HEK293T (cell line): ENCODE measurements around the gene TRABD2A.
"Not testable (repeated sequence)": the region's sequence is repeated elsewhere in the genome, so short reads cannot be mapped to it uniquely, and the experiment has no call there.

Experiments used
- CTCF ChIA-PET: fragments of 350-600 bp; formaldehyde crosslinking; extraction: SDS; loops from one replicate; lab custom pipeline; 2021; ENCODE audit warnings: antibody characterized with exemption, inconsistent platforms; lab: Yijun Ruan, JAX
- POLR2A ChIA-PET: fragments of 350-600 bp; formaldehyde crosslinking; extraction: SDS; loops from one replicate; lab custom pipeline; 2020; ENCODE audit warnings: antibody characterized with exemption, inconsistent platforms; lab: Yijun Ruan, JAX
- DNase-seq: peaks from one replicate; pipeline ENCODE4 v3.0.0; 2012; ENCODE audit warnings: mixed read lengths; ENCODE audit errors: extremely low spot score
- ARNT ChIP-seq: fragments of 450-650 bp; IDR thresholded peaks from 2 replicates; pipeline ENCODE4 v1.6.1; 2017; ENCODE audit warnings: mild to moderate bottlenecking
- BHLHE40 ChIP-seq: fragments of 450-650 bp; IDR thresholded peaks from 2 replicates; pipeline ENCODE4 v1.6.1; 2016; ENCODE audit warnings: mild to moderate bottlenecking, moderate library complexity, borderline replicate concordance
- CTBP1 ChIP-seq: fragments of 450-650 bp; IDR thresholded peaks from 2 replicates; pipeline ENCODE4 v1.6.1; 2016; ENCODE audit warnings: borderline replicate concordance
- ELF4 ChIP-seq: fragments of 450-650 bp; IDR thresholded peaks from 2 replicates; pipeline ENCODE4 v1.6.1; 2017; ENCODE audit warnings: antibody characterized with exemption
- FOXA1 ChIP-seq: fragments of 450-650 bp; IDR thresholded peaks from 2 replicates; pipeline ENCODE4 v1.6.1; 2016; ENCODE audit warnings: mild to moderate bottlenecking
- FOXK2 ChIP-seq: fragments of 450-650 bp; IDR thresholded peaks from 2 replicates; pipeline ENCODE4 v1.6.1; 2016; ENCODE audit warnings: mild to moderate bottlenecking
- FOXM1 ChIP-seq: fragments of 450-650 bp; IDR thresholded peaks from 2 replicates; pipeline ENCODE4 v1.6.1; 2017; ENCODE audit warnings: mild to moderate bottlenecking, borderline replicate concordance
- HDGF ChIP-seq: fragments of 450-650 bp; IDR thresholded peaks from 2 replicates; pipeline ENCODE4 v1.6.1; 2017; ENCODE audit warnings: antibody characterized with exemption, borderline replicate concordance
- L3MBTL2 ChIP-seq: fragments of 450-650 bp; conservative IDR thresholded peaks from 2 replicates; pipeline ENCODE4 v1.6.1; 2016; ENCODE audit warnings: mild to moderate bottlenecking
- LEF1 ChIP-seq: fragments of 450-650 bp; IDR thresholded peaks from 2 replicates; pipeline ENCODE4 v1.6.1; 2017; ENCODE audit warnings: mild to moderate bottlenecking, borderline replicate concordance
- NFRKB ChIP-seq: fragments of 450-650 bp; IDR thresholded peaks from 2 replicates; pipeline ENCODE4 v1.6.1; 2016; ENCODE audit warnings: mild to moderate bottlenecking, moderate library complexity
- PKNOX1 ChIP-seq: fragments of 450-650 bp; IDR thresholded peaks from 2 replicates; pipeline ENCODE4 v1.6.1; 2016
- SP1 ChIP-seq: fragments of 450-650 bp; IDR thresholded peaks from 2 replicates; pipeline ENCODE4 v1.6.1; 2017
- SUZ12 ChIP-seq: fragments of 450-650 bp; IDR thresholded peaks from 2 replicates; pipeline ENCODE4 v1.6.1; 2016; ENCODE audit warnings: mild to moderate bottlenecking
- TARDBP ChIP-seq: fragments of 450-650 bp; IDR thresholded peaks from 2 replicates; pipeline ENCODE4 v1.6.1; 2016
- ZNF384 ChIP-seq: fragments of 450-650 bp; IDR thresholded peaks from 2 replicates; pipeline ENCODE4 v1.6.1; 2016

The TRABD2A gene

GRCh38 chr2:84879584-84880394, 1.1 kb downstream of the TRABD2A start:
- TF ChIP-seq BHLHE40 (no peak), PKNOX1 (no peak), ARNT (no peak), ELF4 (no peak), ZNF384 (no peak), LEF1 (no peak), SP1 (no peak), FOXA1 (no peak), L3MBTL2 (no peak), FOXM1 (no peak), FOXK2 (no peak), TARDBP (no peak)
- no peak for DNase-seq
- CTCF ChIA-PET = no interaction called here
- POLR2A ChIA-PET = no interaction called here

- POLR2A ChIA-PET = no interaction called here
- TF ChIP-seq ELF4 = no peak
- no peak for TF ChIP-seq BHLHE40
- TF ChIP-seq NFRKB = no peak
- TF ChIP-seq FOXA1 = no peak
- TF ChIP-seq PKNOX1 = no peak
- no peak for TF ChIP-seq SUZ12
- TF ChIP-seq L3MBTL2 = no peak
- no peak for TF ChIP-seq ARNT
- no peak for TF ChIP-seq FOXK2
- TF ChIP-seq SP1 = no peak
- no peak for TF ChIP-seq ZNF384
- TF ChIP-seq CTBP1 = no peak
- TF ChIP-seq LEF1 = no peak
- no peak for TF ChIP-seq HDGF
- TF ChIP-seq FOXM1 = no peak
- DNase-seq = no peak
- CTCF ChIA-PET = no interaction called here
These were observed 1.8 kb downstream of the TRABD2A start for GRCh38 chr2:84878896-84879583.

- CTCF ChIA-PET = no interaction called here
- POLR2A ChIA-PET = no interaction called here
- TF ChIP-seq LEF1 (no peak), ZNF384 (no peak), HDGF (no peak), PKNOX1 (no peak), SUZ12 (no peak), SP1 (no peak), TARDBP (no peak), FOXM1 (no peak), ELF4 (no peak), CTBP1 (no peak), FOXK2 (no peak)
- DNase-seq = no peak
These were observed 2.4 kb downstream of the TRABD2A start for GRCh38 chr2:84878459-84878858.

DNA sequence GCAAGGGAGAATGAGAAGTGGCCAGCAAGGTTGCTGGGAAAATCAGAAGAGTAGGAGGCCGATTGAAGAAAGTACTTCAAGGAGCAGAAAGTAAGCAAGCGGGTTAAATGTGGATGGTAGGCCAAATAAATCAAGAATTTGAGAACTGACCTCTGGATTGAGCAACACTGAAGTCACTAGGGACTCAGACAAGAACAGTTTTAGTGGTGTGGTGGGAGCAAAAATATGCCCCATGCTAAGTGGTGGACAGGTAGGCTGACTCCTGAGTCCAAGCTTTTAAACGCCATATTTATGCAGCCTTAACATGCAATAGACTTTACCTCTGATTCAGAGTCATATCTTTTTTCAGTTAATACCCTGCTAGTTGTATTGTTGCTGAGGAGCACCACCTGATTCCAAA, 4.5 kb downstream of the TRABD2A start:
- ChIA-PET POLR2A (interaction anchor here (0.5 kb wide), 1 partner anchor 703 kb away, joined by 3 read pairs; no protein-coding TSS in a partner anchor), CTCF (no interaction called here)
- DNase-seq = no peak
- TF ChIP-seq ZNF384 (no peak), NFRKB (no peak), FOXK2 (no peak), LEF1 (no peak), CTBP1 (no peak), ELF4 (no peak), HDGF (no peak), FOXM1 (no peak), PKNOX1 (no peak), TARDBP (no peak), ARNT (no peak), SUZ12 (no peak), FOXA1 (no peak), SP1 (no peak), BHLHE40 (no peak), L3MBTL2 (no peak)

DNA sequence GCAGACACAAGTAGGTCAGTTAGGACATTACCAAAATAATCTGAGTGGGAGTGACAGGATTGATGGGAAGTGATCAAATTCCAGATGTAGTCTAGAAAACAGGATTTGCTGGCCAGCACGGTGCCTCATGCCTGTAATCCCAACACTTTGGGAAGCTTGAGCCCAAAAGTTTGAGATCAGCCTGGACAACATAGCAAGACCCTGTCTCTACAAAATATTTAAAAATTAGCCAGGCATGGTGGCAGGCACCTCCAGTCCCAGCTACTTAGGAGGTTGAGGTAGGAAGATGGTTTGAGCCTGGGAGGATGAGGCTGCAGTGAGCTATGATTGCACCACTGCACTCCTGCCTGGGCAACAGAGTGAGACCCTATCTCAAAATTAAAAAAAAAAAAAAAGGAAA, 5.3 kb downstream of the TRABD2A start:
- CTCF ChIA-PET, POLR2A ChIA-PET, DNase-seq: not testable (repeated sequence)
